ENCODE data around the gene GAL3ST1. TPM values are rescaled to one million over a fixed set of nuclear protein-coding genes. Genes with fewer than 3 reads are reported as not detected.
"Not testable (repeated sequence)": the region's sequence is repeated elsewhere in the genome, so short reads cannot be mapped to it uniquely, and the experiment has no call there.

Gene GAL3ST1, protein sequence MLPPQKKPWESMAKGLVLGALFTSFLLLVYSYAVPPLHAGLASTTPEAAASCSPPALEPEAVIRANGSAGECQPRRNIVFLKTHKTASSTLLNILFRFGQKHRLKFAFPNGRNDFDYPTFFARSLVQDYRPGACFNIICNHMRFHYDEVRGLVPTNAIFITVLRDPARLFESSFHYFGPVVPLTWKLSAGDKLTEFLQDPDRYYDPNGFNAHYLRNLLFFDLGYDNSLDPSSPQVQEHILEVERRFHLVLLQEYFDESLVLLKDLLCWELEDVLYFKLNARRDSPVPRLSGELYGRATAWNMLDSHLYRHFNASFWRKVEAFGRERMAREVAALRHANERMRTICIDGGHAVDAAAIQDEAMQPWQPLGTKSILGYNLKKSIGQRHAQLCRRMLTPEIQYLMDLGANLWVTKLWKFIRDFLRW
- not detected for total RNA-seq
- 0.18 TPM for total RNA-seq (2013)

DNA sequence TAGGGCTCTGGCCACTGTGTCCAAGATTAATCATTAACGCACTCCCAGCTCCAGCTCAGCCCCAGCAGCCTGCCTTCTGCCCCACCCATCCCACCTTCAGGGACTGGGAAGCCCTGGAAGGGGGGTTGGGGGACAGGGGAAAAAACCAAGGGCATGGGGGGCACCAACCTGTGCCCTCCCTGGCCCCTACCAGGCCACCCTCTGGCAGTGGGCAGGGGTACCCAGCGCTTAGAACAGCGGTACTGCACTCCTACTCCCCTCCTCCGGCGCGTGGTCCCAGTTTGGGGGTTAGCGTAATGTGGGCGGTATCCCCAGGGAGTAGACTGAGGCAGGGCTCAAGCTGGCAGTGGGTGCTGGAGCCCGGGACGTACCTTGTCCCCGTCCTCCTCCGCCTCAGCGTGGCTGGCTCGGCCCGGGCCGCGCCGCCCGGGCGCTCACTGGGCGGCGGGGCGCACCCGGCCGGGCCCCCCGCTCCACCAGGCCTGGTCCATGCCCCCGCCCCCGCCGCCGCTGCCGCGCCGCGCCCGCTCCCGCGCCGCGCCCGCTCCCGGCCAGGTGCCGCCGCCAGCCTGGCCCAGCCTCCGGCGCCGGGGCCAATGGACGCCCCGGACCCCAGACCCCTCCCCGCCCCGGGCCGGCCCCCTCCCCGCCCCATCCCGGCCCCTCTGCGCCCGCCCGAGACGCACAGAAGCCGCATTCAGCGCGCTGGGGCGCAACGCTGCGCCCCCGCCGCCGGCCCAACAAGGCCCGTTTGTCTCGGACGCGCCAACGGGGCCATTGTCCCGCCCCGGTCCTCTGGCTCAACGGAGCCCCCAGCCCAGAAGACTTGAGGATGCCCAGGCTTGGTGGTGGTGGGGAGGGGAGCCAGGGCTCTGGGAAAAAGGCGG is at the start of gene GAL3ST1:
GAL3ST1 (minus strand) TSS at position 571 of the 887 bp plus-strand sequence. CDS start 17,273 bp downstream, outside the sequence.
- intact Hi-C loops (cut with micrococcal nuclease), result no loop called here
- ATAC-seq, result no peak
- H3K4me3 ChIP-seq (ENCODE audit: low read length), result no peak within 1 kb of the TSS
- Mint-ChIP-seq H3K36me3 (no peaks in the 10 kb centered on the region), H3K9me3 (no peaks in the 10 kb centered on the region), H3K4me1 (no peaks in the 10 kb centered on the region), H3K4me3 (no peak within 1 kb of the TSS), H3K27ac (no peak within 1 kb of the TSS), H3K27me3 (ENCODE audit: low read depth in 2 of 2) (peaks cover 0 to 2% of the 10 kb centered on the region in 2 donors)
- peaks cover 4% of the 10 kb centered on the region for H3K27me3 ChIP-seq (ENCODE audit: control insufficient read depth, insufficient read depth, low read length)
- 22% methylated on average over 74 of the region's 75 CpGs for WGBS (ENCODE audit: insufficient coverage)
- no peak within 1 kb of the TSS for H3K27ac ChIP-seq (ENCODE audit: low read length)
- no peak for DNase-seq
- H3K4me1 ChIP-seq (ENCODE audit: control insufficient read depth, insufficient read depth, low read length), result no peaks in the 10 kb centered on the region
- no peaks in the 10 kb centered on the region for H3K9me3 ChIP-seq (ENCODE audit: control insufficient read depth, insufficient read depth, low read length)
- peaks cover 30% of the 10 kb centered on the region for H3K36me3 ChIP-seq (ENCODE audit: control insufficient read depth, insufficient read depth, low read length)
- TF ChIP-seq, protein P1, sequence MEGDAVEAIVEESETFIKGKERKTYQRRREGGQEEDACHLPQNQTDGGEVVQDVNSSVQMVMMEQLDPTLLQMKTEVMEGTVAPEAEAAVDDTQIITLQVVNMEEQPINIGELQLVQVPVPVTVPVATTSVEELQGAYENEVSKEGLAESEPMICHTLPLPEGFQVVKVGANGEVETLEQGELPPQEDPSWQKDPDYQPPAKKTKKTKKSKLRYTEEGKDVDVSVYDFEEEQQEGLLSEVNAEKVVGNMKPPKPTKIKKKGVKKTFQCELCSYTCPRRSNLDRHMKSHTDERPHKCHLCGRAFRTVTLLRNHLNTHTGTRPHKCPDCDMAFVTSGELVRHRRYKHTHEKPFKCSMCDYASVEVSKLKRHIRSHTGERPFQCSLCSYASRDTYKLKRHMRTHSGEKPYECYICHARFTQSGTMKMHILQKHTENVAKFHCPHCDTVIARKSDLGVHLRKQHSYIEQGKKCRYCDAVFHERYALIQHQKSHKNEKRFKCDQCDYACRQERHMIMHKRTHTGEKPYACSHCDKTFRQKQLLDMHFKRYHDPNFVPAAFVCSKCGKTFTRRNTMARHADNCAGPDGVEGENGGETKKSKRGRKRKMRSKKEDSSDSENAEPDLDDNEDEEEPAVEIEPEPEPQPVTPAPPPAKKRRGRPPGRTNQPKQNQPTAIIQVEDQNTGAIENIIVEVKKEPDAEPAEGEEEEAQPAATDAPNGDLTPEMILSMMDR (IDR thresholded peaks at IDR 0.05), result no peak

DNA sequence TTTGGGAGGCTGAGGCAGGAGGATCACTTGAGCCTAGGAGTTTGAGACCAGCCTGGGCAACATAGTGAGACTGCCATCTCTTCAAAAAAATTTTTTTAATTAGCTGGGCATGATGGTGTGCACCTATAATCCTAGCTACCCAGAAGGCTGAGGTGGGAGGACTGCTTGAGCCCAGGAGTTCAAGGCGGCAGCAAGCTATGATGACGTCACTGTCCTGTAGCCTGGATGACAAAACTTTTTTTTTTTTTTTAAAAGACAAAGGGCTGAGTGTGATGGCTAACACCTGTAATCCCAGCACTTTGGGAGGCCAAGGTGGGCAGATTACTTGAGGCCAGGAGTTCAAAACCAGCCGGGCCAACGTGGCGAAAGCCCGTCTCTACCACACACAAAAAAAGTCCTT is 45.4 kb upstream of the GAL3ST1 start:
- 100% methylated on average over 2 of the region's 6 CpGs for WGBS (ENCODE audit: insufficient coverage)
- ATAC-seq; H3K36me3 ChIP-seq (ENCODE audit: control insufficient read depth, insufficient read depth, low read length); H3K9me3 ChIP-seq (ENCODE audit: control insufficient read depth, insufficient read depth, low read length); intact Hi-C loops (cut with micrococcal nuclease); H3K27ac Mint-ChIP-seq; DNase-seq; H3K27me3 ChIP-seq (ENCODE audit: control insufficient read depth, insufficient read depth, low read length); H3K27me3 Mint-ChIP-seq (ENCODE audit: low read depth in 2 of 2); H3K4me1 Mint-ChIP-seq; H3K27ac ChIP-seq (ENCODE audit: low read length); H3K4me1 ChIP-seq (ENCODE audit: control insufficient read depth, insufficient read depth, low read length); H3K36me3 Mint-ChIP-seq; H3K9me3 Mint-ChIP-seq; H3K4me3 Mint-ChIP-seq; H3K4me3 ChIP-seq (ENCODE audit: low read length): not testable (repeated sequence)

DNA sequence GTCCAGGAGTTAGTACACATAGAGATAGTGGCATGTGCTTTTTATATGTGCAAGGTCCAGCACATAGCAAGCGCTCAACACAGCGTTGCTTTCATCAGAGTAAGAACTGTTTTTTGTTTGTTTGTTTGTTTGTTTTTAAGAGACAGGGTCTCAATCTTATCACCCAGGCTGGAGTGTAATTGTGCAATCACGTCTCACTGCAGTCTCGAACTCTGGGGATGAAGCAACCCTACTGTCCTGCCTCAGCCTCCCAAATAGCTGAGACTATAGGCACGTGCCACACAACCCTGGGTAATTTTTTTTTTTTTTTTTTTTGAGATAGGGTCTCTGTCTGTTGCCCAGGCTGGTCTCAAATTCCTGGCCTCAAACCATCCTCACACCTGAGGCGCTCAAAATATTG is 43.4 kb upstream of the GAL3ST1 start:
- Mint-ChIP-seq H3K27ac (no peak overlapping the region), H3K27me3 (ENCODE audit: low read depth in 2 of 2) (peaks cover 0 to 2% of the 10 kb centered on the region in 2 donors), H3K9me3 (no peaks in the 10 kb centered on the region), H3K36me3 (no peaks in the 10 kb centered on the region), H3K4me3 (no peak overlapping the region), H3K4me1 (no peaks in the 10 kb centered on the region)
- H3K4me3 ChIP-seq (ENCODE audit: low read length), result no peak overlapping the region
- ATAC-seq (no peak), DNase-seq (no peak)
- TF ChIP-seq, protein P1 (IDR thresholded peaks at IDR 0.05), result no peak
- no peaks in the 10 kb centered on the region for H3K9me3 ChIP-seq (ENCODE audit: control insufficient read depth, insufficient read depth, low read length)
- intact Hi-C loops (cut with micrococcal nuclease), result no loop called here
- WGBS (ENCODE audit: insufficient coverage), result 92% methylated on average over 5 of the region's 6 CpGs
- H3K4me1 ChIP-seq (ENCODE audit: control insufficient read depth, insufficient read depth, low read length), result no peaks in the 10 kb centered on the region
- no peaks in the 10 kb centered on the region for H3K27me3 ChIP-seq (ENCODE audit: control insufficient read depth, insufficient read depth, low read length)
- H3K36me3 ChIP-seq (ENCODE audit: control insufficient read depth, insufficient read depth, low read length), result no peaks in the 10 kb centered on the region
- no peak overlapping the region for H3K27ac ChIP-seq (ENCODE audit: low read length)

DNA sequence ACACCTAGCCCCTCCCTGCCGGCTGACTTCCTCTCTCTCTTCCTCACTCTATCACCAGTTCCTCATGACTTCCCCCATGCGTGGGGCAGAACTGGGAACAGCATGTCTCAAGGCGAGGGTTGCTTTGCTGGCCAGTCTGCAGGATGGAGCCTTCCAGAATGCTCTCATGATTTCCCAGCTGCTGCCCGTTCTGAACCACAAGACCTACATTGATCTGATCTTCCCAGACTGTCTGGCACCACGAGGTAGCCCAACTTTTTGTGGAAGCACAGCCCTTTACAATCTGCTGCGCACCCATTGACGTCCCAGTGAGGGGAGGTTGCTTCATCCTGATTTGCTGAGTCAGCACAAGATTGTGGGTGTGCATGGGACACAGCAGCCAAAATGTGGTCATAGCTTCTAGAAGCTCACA is 41.1 kb upstream of the GAL3ST1 start:
- Mint-ChIP-seq H3K27me3 (ENCODE audit: low read depth in 2 of 2) (no peaks in the 10 kb centered on the region), H3K9me3 (no peaks in the 10 kb centered on the region), H3K4me3 (no peak overlapping the region), H3K36me3 (no peaks in the 10 kb centered on the region), H3K4me1 (no peaks in the 10 kb centered on the region), H3K27ac (no peak overlapping the region)
- intact Hi-C loops (cut with micrococcal nuclease), result no loop called here
- no peaks in the 10 kb centered on the region for H3K9me3 ChIP-seq (ENCODE audit: control insufficient read depth, insufficient read depth, low read length)
- H3K27me3 ChIP-seq (ENCODE audit: control insufficient read depth, insufficient read depth, low read length), result no peaks in the 10 kb centered on the region
- TF ChIP-seq, protein P1 (IDR thresholded peaks at IDR 0.05), result no peak
- DNase-seq (no peak), ATAC-seq (no peak)
- H3K27ac ChIP-seq (ENCODE audit: low read length), result no peak overlapping the region
- no peak overlapping the region for H3K4me3 ChIP-seq (ENCODE audit: low read length)
- no peaks in the 10 kb centered on the region for H3K4me1 ChIP-seq (ENCODE audit: control insufficient read depth, insufficient read depth, low read length)
- WGBS (ENCODE audit: insufficient coverage), result 83% methylated on average over 6 of the region's 7 CpGs
- no peaks in the 10 kb centered on the region for H3K36me3 ChIP-seq (ENCODE audit: control insufficient read depth, insufficient read depth, low read length)

Data from natural killer cell (primary cell).